ENCODE results near the gene RHOF. TPM values are rescaled to one million over a fixed set of nuclear protein-coding genes. Genes with fewer than 3 reads are reported as not detected.

Gene RHOF
- total and polyA plus RNA-seq, 2 of the 13 experiments (the other 11 are each of a cell fraction or from before 2014, with no cell fraction given): 14.6 to 32.2 TPM

DNA sequence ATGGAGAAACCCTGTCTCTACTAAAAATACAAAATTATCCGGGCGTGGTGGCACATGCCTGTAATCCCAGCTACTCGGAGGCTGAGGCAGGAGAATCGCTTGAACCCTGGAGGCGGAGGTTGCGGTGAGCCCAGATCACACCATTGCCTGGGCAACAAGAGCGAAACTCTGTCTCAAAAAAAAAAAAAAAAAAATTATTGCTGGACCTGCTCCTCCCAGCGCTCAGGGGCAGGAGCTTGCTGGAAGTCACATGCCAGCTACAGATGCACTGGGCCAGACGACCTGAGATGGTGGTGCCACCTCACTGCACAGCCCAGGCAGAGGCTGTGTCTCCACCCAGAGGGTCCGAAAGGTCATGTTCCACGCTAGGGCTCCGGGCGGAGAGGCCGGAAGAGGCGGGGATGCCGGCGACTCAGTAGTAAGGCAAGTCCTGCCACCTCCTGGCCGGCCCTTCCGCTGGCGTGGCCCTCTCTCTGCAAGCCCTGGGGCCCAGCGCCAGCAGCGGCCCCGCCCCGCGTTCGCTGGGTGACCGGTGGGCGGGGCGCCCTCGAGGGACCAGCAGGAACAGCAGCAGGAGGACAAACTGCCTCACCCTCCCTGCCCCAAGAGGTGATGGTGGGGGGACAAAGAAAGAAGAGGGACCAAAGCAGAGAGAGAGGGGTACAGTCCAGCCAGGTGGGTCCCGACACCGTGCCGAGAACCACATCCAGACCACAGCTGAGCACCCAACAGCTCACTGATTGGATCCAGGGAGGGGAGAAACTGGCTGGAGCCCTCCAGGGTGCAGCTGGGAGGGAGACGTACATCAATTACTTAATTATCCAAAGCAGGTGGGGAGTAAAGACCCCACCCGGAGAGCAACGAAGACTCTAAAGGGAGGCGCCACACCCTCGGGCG, 3.6 kb upstream of the RHOF start (continued):
- TF ChIP-seq, protein P1, sequence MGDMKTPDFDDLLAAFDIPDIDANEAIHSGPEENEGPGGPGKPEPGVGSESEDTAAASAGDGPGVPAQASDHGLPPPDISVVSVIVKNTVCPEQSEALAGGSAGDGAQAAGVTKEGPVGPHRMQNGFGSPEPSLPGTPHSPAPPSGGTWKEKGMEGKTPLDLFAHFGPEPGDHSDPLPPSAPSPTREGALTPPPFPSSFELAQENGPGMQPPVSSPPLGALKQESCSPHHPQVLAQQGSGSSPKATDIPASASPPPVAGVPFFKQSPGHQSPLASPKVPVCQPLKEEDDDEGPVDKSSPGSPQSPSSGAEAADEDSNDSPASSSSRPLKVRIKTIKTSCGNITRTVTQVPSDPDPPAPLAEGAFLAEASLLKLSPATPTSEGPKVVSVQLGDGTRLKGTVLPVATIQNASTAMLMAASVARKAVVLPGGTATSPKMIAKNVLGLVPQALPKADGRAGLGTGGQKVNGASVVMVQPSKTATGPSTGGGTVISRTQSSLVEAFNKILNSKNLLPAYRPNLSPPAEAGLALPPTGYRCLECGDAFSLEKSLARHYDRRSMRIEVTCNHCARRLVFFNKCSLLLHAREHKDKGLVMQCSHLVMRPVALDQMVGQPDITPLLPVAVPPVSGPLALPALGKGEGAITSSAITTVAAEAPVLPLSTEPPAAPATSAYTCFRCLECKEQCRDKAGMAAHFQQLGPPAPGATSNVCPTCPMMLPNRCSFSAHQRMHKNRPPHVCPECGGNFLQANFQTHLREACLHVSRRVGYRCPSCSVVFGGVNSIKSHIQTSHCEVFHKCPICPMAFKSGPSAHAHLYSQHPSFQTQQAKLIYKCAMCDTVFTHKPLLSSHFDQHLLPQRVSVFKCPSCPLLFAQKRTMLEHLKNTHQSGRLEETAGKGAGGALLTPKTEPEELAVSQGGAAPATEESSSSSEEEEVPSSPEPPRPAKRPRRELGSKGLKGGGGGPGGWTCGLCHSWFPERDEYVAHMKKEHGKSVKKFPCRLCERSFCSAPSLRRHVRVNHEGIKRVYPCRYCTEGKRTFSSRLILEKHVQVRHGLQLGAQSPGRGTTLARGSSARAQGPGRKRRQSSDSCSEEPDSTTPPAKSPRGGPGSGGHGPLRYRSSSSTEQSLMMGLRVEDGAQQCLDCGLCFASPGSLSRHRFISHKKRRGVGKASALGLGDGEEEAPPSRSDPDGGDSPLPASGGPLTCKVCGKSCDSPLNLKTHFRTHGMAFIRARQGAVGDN (CRISPR knock-in tag; IDR thresholded peaks at IDR 0.05): peak; percentile 84
- TF ChIP-seq HNF4A (CRISPR knock-in tag; IDR thresholded peaks at IDR 0.05) (peak; percentile 92), HOXD1 (CRISPR knock-in tag; IDR thresholded peaks at IDR 0.05) (peak; percentile 66; the same call in 1 of the 2 replicates), YY1 (IDR thresholded peaks at IDR 0.05; ENCODE audit: insufficient read depth, insufficient replicate concordance, low read depth, low read length) (peak; percentile 79), ZNF225 (CRISPR knock-in tag; IDR thresholded peaks at IDR 0.05) (no peak), XRCC5 (optimal IDR thresholded peaks at IDR 0.05; ENCODE audit: low read length) (peak; percentile 85)
- TF ChIP-seq, protein P2, sequence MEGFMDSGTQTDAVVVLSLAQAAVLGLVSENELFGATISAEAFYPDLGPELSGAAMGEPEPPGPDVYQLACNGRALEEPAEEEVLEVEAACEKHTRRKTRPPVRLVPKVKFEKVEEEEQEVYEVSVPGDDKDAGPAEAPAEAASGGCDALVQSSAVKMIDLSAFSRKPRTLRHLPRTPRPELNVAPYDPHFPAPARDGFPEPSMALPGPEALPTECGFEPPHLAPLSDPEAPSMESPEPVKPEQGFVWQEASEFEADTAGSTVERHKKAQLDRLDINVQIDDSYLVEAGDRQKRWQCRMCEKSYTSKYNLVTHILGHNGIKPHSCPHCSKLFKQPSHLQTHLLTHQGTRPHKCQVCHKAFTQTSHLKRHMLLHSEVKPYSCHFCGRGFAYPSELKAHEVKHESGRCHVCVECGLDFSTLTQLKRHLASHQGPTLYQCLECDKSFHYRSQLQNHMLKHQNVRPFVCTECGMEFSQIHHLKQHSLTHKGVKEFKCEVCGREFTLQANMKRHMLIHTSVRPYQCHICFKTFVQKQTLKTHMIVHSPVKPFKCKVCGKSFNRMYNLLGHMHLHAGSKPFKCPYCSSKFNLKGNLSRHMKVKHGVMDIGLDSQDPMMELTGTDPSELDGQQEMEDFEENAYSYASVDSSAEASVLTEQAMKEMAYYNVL (CRISPR knock-in tag; IDR thresholded peaks at IDR 0.05; ENCODE audit: borderline replicate concordance): peak; percentile 63; the same call in 1 of the 2 replicates
- TF ChIP-seq, protein P3, sequence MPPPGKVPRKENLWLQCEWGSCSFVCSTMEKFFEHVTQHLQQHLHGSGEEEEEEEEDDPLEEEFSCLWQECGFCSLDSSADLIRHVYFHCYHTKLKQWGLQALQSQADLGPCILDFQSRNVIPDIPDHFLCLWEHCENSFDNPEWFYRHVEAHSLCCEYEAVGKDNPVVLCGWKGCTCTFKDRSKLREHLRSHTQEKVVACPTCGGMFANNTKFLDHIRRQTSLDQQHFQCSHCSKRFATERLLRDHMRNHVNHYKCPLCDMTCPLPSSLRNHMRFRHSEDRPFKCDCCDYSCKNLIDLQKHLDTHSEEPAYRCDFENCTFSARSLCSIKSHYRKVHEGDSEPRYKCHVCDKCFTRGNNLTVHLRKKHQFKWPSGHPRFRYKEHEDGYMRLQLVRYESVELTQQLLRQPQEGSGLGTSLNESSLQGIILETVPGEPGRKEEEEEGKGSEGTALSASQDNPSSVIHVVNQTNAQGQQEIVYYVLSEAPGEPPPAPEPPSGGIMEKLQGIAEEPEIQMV (CRISPR knock-in tag; IDR thresholded peaks at IDR 0.05; ENCODE audit: low read depth): peak; percentile 70; the same call in 1 of the 2 replicates
- TF ChIP-seq, protein P4, sequence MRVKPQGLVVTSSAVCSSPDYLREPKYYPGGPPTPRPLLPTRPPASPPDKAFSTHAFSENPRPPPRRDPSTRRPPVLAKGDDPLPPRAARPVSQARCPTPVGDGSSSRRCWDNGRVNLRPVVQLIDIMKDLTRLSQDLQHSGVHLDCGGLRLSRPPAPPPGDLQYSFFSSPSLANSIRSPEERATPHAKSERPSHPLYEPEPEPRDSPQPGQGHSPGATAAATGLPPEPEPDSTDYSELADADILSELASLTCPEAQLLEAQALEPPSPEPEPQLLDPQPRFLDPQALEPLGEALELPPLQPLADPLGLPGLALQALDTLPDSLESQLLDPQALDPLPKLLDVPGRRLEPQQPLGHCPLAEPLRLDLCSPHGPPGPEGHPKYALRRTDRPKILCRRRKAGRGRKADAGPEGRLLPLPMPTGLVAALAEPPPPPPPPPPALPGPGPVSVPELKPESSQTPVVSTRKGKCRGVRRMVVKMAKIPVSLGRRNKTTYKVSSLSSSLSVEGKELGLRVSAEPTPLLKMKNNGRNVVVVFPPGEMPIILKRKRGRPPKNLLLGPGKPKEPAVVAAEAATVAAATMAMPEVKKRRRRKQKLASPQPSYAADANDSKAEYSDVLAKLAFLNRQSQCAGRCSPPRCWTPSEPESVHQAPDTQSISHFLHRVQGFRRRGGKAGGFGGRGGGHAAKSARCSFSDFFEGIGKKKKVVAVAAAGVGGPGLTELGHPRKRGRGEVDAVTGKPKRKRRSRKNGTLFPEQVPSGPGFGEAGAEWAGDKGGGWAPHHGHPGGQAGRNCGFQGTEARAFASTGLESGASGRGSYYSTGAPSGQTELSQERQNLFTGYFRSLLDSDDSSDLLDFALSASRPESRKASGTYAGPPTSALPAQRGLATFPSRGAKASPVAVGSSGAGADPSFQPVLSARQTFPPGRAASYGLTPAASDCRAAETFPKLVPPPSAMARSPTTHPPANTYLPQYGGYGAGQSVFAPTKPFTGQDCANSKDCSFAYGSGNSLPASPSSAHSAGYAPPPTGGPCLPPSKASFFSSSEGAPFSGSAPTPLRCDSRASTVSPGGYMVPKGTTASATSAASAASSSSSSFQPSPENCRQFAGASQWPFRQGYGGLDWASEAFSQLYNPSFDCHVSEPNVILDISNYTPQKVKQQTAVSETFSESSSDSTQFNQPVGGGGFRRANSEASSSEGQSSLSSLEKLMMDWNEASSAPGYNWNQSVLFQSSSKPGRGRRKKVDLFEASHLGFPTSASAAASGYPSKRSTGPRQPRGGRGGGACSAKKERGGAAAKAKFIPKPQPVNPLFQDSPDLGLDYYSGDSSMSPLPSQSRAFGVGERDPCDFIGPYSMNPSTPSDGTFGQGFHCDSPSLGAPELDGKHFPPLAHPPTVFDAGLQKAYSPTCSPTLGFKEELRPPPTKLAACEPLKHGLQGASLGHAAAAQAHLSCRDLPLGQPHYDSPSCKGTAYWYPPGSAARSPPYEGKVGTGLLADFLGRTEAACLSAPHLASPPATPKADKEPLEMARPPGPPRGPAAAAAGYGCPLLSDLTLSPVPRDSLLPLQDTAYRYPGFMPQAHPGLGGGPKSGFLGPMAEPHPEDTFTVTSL (CRISPR knock-in tag; IDR thresholded peaks at IDR 0.05; ENCODE audit: borderline replicate concordance): no peak
- TF ChIP-seq, protein P5, sequence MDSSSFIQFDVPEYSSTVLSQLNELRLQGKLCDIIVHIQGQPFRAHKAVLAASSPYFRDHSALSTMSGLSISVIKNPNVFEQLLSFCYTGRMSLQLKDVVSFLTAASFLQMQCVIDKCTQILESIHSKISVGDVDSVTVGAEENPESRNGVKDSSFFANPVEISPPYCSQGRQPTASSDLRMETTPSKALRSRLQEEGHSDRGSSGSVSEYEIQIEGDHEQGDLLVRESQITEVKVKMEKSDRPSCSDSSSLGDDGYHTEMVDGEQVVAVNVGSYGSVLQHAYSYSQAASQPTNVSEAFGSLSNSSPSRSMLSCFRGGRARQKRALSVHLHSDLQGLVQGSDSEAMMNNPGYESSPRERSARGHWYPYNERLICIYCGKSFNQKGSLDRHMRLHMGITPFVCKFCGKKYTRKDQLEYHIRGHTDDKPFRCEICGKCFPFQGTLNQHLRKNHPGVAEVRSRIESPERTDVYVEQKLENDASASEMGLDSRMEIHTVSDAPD (CRISPR knock-in tag; IDR thresholded peaks at IDR 0.05): peak; percentile 64; the same call in 1 of the 2 replicates

All from HepG2 (cell line).